ENCODE data around the gene CPT2. TPM values are rescaled to one million over a fixed set of nuclear protein-coding genes. Genes with fewer than 3 reads are reported as not detected.

The CPT2 gene
- polyA plus RNA-seq, 1 of the 3 experiments (the other 2 are of a cell fraction), result 18.6 TPM

DNA sequence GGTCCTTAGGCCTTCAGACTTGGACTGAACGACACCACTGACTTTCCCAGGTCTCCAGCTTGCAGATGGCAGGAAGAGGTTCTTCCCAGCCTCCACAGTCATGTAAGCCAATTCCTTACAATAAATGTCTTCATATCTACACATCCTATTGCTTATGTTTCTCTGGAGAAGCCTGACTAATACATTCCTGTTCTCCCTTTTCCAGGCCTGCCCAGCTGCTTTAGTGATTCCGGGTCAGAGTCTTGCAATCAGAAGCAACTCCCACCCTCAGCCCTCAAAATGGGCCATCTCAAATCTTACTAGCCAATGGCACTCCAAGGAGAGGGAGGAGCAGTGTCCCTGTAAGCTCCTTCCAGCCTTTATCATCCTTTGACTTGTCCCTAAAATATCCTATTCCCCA, 16.4 kb upstream of the CPT2 start:
- ChIA-PET POLR2A (interaction anchor here (1.2 kb wide), 1 partner anchor 477 kb away, joined by 3 read pairs; no protein-coding TSS in a partner anchor), CTCF (interaction anchor here (0.7 to 9.7 kb wide), 15 partner anchors 9 to 479 kb away, joined by 3 to 65 read pairs (median 4); partner anchors contain the start of gene CPT2)
- peak overlapping the region; percentile 67; the same call in 1 of the 2 replicates for H2AFZ ChIP-seq (ENCODE audit: low read depth)
- no peaks in the 10 kb centered on the region for H3K27me3 ChIP-seq (ENCODE audit: insufficient read depth)
- H3K36me3 ChIP-seq (replicated peaks in 1 of 2; ENCODE audit: control insufficient read depth in 1 of 2, insufficient read depth in 2 of 2, low read length in 1 of 2), result no peaks in the 10 kb centered on the region
- TF ChIP-seq FOSL2 (IDR thresholded peaks at IDR 0.05; ENCODE audit: borderline replicate concordance, low read depth), result no peak
- TF ChIP-seq, protein P1, sequence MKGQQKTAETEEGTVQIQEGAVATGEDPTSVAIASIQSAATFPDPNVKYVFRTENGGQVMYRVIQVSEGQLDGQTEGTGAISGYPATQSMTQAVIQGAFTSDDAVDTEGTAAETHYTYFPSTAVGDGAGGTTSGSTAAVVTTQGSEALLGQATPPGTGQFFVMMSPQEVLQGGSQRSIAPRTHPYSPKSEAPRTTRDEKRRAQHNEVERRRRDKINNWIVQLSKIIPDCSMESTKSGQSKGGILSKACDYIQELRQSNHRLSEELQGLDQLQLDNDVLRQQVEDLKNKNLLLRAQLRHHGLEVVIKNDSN (IDR thresholded peaks at IDR 0.05; ENCODE audit: borderline replicate concordance, low read depth), result no peak
- no peak for TF ChIP-seq RFX5 (IDR thresholded peaks at IDR 0.05; ENCODE audit: low read length)
- no peak for TF ChIP-seq EP300 (IDR thresholded peaks at IDR 0.05; ENCODE audit: borderline replicate concordance in 1 of 2, low read depth in 1 of 2, low read length in 1 of 2)
- no peak for TF ChIP-seq TCF12 (IDR thresholded peaks at IDR 0.05)
- TF ChIP-seq, protein P2, sequence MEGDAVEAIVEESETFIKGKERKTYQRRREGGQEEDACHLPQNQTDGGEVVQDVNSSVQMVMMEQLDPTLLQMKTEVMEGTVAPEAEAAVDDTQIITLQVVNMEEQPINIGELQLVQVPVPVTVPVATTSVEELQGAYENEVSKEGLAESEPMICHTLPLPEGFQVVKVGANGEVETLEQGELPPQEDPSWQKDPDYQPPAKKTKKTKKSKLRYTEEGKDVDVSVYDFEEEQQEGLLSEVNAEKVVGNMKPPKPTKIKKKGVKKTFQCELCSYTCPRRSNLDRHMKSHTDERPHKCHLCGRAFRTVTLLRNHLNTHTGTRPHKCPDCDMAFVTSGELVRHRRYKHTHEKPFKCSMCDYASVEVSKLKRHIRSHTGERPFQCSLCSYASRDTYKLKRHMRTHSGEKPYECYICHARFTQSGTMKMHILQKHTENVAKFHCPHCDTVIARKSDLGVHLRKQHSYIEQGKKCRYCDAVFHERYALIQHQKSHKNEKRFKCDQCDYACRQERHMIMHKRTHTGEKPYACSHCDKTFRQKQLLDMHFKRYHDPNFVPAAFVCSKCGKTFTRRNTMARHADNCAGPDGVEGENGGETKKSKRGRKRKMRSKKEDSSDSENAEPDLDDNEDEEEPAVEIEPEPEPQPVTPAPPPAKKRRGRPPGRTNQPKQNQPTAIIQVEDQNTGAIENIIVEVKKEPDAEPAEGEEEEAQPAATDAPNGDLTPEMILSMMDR (IDR thresholded peaks at IDR 0.05), result no peak
- TF ChIP-seq, protein P3, sequence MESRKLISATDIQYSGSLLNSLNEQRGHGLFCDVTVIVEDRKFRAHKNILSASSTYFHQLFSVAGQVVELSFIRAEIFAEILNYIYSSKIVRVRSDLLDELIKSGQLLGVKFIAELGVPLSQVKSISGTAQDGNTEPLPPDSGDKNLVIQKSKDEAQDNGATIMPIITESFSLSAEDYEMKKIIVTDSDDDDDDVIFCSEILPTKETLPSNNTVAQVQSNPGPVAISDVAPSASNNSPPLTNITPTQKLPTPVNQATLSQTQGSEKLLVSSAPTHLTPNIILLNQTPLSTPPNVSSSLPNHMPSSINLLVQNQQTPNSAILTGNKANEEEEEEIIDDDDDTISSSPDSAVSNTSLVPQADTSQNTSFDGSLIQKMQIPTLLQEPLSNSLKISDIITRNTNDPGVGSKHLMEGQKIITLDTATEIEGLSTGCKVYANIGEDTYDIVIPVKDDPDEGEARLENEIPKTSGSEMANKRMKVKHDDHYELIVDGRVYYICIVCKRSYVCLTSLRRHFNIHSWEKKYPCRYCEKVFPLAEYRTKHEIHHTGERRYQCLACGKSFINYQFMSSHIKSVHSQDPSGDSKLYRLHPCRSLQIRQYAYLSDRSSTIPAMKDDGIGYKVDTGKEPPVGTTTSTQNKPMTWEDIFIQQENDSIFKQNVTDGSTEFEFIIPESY (IDR thresholded peaks at IDR 0.05; ENCODE audit: borderline replicate concordance, low read depth), result no peak
- TF ChIP-seq YY1 (IDR thresholded peaks at IDR 0.05; ENCODE audit: low read depth), result no peak
- TF ChIP-seq MEF2A (IDR thresholded peaks at IDR 0.05; ENCODE audit: borderline replicate concordance, low read depth), result no peak
- no peak for TF ChIP-seq EZH2phosphoT487 (IDR thresholded peaks at IDR 0.05; ENCODE audit: borderline replicate concordance, low read depth)
- no peak for TF ChIP-seq ELF1 (IDR thresholded peaks at IDR 0.05)
- no peak for TF ChIP-seq JUND (IDR thresholded peaks at IDR 0.05)
- TF ChIP-seq GABPA (IDR thresholded peaks at IDR 0.05; ENCODE audit: low read depth), result no peak
- no peak for TF ChIP-seq SIN3A (IDR thresholded peaks at IDR 0.05; ENCODE audit: borderline replicate concordance, low read depth, low read length)
- TF ChIP-seq, protein P4, sequence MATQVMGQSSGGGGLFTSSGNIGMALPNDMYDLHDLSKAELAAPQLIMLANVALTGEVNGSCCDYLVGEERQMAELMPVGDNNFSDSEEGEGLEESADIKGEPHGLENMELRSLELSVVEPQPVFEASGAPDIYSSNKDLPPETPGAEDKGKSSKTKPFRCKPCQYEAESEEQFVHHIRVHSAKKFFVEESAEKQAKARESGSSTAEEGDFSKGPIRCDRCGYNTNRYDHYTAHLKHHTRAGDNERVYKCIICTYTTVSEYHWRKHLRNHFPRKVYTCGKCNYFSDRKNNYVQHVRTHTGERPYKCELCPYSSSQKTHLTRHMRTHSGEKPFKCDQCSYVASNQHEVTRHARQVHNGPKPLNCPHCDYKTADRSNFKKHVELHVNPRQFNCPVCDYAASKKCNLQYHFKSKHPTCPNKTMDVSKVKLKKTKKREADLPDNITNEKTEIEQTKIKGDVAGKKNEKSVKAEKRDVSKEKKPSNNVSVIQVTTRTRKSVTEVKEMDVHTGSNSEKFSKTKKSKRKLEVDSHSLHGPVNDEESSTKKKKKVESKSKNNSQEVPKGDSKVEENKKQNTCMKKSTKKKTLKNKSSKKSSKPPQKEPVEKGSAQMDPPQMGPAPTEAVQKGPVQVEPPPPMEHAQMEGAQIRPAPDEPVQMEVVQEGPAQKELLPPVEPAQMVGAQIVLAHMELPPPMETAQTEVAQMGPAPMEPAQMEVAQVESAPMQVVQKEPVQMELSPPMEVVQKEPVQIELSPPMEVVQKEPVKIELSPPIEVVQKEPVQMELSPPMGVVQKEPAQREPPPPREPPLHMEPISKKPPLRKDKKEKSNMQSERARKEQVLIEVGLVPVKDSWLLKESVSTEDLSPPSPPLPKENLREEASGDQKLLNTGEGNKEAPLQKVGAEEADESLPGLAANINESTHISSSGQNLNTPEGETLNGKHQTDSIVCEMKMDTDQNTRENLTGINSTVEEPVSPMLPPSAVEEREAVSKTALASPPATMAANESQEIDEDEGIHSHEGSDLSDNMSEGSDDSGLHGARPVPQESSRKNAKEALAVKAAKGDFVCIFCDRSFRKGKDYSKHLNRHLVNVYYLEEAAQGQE (IDR thresholded peaks at IDR 0.05; ENCODE audit: low read depth, low read length), result no peak
- TF ChIP-seq CHD2 (IDR thresholded peaks at IDR 0.05; ENCODE audit: low read length, partially characterized antibody), result no peak
- TF ChIP-seq, protein P5, sequence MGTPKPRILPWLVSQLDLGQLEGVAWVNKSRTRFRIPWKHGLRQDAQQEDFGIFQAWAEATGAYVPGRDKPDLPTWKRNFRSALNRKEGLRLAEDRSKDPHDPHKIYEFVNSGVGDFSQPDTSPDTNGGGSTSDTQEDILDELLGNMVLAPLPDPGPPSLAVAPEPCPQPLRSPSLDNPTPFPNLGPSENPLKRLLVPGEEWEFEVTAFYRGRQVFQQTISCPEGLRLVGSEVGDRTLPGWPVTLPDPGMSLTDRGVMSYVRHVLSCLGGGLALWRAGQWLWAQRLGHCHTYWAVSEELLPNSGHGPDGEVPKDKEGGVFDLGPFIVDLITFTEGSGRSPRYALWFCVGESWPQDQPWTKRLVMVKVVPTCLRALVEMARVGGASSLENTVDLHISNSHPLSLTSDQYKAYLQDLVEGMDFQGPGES (IDR thresholded peaks at IDR 0.05; ENCODE audit: low read depth, low read length), result no peak
- TF ChIP-seq, protein P6, sequence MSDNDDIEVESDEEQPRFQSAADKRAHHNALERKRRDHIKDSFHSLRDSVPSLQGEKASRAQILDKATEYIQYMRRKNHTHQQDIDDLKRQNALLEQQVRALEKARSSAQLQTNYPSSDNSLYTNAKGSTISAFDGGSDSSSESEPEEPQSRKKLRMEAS (IDR thresholded peaks at IDR 0.05; ENCODE audit: low read depth), result no peak
- TF ChIP-seq MXI1 (IDR thresholded peaks at IDR 0.05; ENCODE audit: low read depth, low read length), result no peak
- TF ChIP-seq, protein P7, sequence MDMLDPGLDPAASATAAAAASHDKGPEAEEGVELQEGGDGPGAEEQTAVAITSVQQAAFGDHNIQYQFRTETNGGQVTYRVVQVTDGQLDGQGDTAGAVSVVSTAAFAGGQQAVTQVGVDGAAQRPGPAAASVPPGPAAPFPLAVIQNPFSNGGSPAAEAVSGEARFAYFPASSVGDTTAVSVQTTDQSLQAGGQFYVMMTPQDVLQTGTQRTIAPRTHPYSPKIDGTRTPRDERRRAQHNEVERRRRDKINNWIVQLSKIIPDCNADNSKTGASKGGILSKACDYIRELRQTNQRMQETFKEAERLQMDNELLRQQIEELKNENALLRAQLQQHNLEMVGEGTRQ (IDR thresholded peaks at IDR 0.05; ENCODE audit: borderline replicate concordance, low read depth, low read length), result no peak
- H3K4me3 ChIP-seq (ENCODE audit: low read depth in 2 of 2, low read length in 1 of 2), result no peak overlapping the region
- DNase-seq, result no peak
- H3K9me3 ChIP-seq, result no peaks in the 10 kb centered on the region
- H3K9me2 ChIP-seq, result no peaks in the 10 kb centered on the region
- no peak overlapping the region for H3K9ac ChIP-seq
- H3K4me2 ChIP-seq, result no peak overlapping the region
- H3F3A ChIP-seq (replicated peaks; ENCODE audit: insufficient read depth), result no peaks in the 10 kb centered on the region
- H3K4me1 ChIP-seq (ENCODE audit: control insufficient read depth in 1 of 2, insufficient read depth in 2 of 2, low read depth in 1 of 2, low read length in 1 of 2), result peaks cover 7 to 12% of the 10 kb centered on the region in 2 experiments; a peak in 2 of 4 replicates
- H3K27ac ChIP-seq (ENCODE audit: low read depth in 2 of 2, low read length in 1 of 2), result no peak overlapping the region
- H3K79me2 ChIP-seq (ENCODE audit: insufficient read depth), result no peaks in the 10 kb centered on the region
- WGBS (ENCODE audit: low lambda C conversion rate), result 72% methylated on average over 2 of the region's 2 CpGs
- no peaks in the 10 kb centered on the region for H4K20me1 ChIP-seq (ENCODE audit: insufficient read depth)

Data from SK-N-SH (cell line).